HCT116 (cell line): Measurements from ENCODE around the gene SORL1-AS1.
A peak's percentile ranks its signal among the peaks of the same experiment; 100 is the strongest.

Experiments used
- ATAC-seq: fragments of 200-7000 bp; cut with Tn5 transposase; 2 replicates; pipeline ENCODE4 v1.9.1; 2020; ENCODE audit warnings: mild to moderate bottlenecking, moderate library complexity
- BruUV-seq: library from RNA; stranded (reverse); fragments of 400-500 nt; replicated peaks from 2 replicates; lab custom pipeline; 2021; lab: Mats Ljungman, UMichigan
- CTCF ChIA-PET: fragments of 300-600 bp; sonication (Branson Sonifier 250); formaldehyde crosslinking; loops from one replicate; lab custom pipeline; 2021; ENCODE audit warnings: antibody characterized with exemption; lab: Charles Lee
- POLR2A ChIA-PET: fragments of 300-600, 350-600 bp; sonication (Branson Sonifier 250); formaldehyde crosslinking; loops from one replicate; lab custom pipeline; 2021; ENCODE audit warnings: antibody characterized with exemption; lab: Charles Lee
- RAD21 ChIA-PET, 2 experiments: fragments of 300-600 bp; sonication (Branson Sonifier 250); formaldehyde crosslinking; loops; one replicate each; lab custom pipeline; 2023; ENCODE audit warnings: low total read pairs in 2 of 2; ENCODE audit not compliant: uncharacterized antibody in 2 of 2, unreplicated experiment in 2 of 2, low non-redundant PET in 1 of 2; lab: Charles Lee
- DNase-seq: peaks from one replicate; pipeline ENCODE4 v3.0.0-alpha.2; 2010; ENCODE audit warnings: low read depth, low spot score
- H2AFZ ChIP-seq: fragments of 200-600 bp; shearing (Covaris generic), sonication (generic); 2 replicates; pipeline ENCODE4 v1.6.1; 2017; ENCODE audit warnings: low read depth, mixed run types, mixed read lengths, antibody characterized with exemption, low read length; ENCODE audit not compliant: poor library complexity, severe bottlenecking
- H3K27ac ChIP-seq: 2 replicates; pipeline ENCODE4 v1.5.1; 2012; ENCODE audit warnings: low read depth, low read length
- H3K27me3 ChIP-seq: fragments of 200-600 bp; sonication (generic); 2 replicates; pipeline ENCODE4 v1.6.1; 2016; ENCODE audit warnings: mixed run types, low read length, mixed read lengths; ENCODE audit not compliant: insufficient read depth
- H3K36me3 ChIP-seq, 2 experiments: fragments of 200-500 bp in 1 of 2; fragments of 200-600 bp in 1 of 2; sonication (Bioruptor generic) in 1 of 2; sonication (generic) in 1 of 2; 2 replicates each; pipeline versions ENCODE4 v1.5.1 to v1.6.1; 2014 to 2016; ENCODE audit warnings: low read length in 2 of 2, inconsistent platforms in 1 of 2, mixed read lengths in 1 of 2, mixed run types in 1 of 2; ENCODE audit not compliant: insufficient read depth in 2 of 2, control insufficient read depth in 1 of 2
- H3K4me1 ChIP-seq, 2 experiments: fragments of 200-600 bp in 1 of 2; sonication (generic) in 1 of 2; 2 replicates each; pipeline versions ENCODE4 v1.5.1 to v1.6.1; 2012 to 2017; ENCODE audit warnings: low read length in 2 of 2, inconsistent platforms in 1 of 2, mild to moderate bottlenecking in 1 of 2, mixed read lengths in 1 of 2, mixed run types in 1 of 2, moderate library complexity in 1 of 2; ENCODE audit not compliant: insufficient read depth in 2 of 2, control insufficient read depth in 1 of 2
- H3K4me2 ChIP-seq: fragments of 200-600 bp; sonication (generic); 2 replicates; pipeline ENCODE4 v1.6.1; 2017; ENCODE audit warnings: mixed run types, low read length, mixed read lengths
- H3K4me3 ChIP-seq, 2 experiments: fragments of 200-600 bp in 1 of 2; sonication (generic) in 1 of 2; replicated peaks in 1 of 2; 2 replicates each; pipeline ENCODE4 v1.5.1; 2011 to 2016; ENCODE audit warnings: low read length in 2 of 2, control low read depth in 1 of 2, low read depth in 1 of 2, mild to moderate bottlenecking in 1 of 2, mixed read lengths in 1 of 2, mixed run types in 1 of 2
- H3K79me2 ChIP-seq: fragments of 200-600 bp; sonication (generic); 2 replicates; pipeline ENCODE4 v1.6.1; 2017; ENCODE audit warnings: mild to moderate bottlenecking, mixed run types, low read length, moderate library complexity, mixed read lengths; ENCODE audit not compliant: insufficient read depth
- H3K9ac ChIP-seq: fragments of 200-600 bp; sonication (generic); 2 replicates; pipeline ENCODE4 v1.6.1; 2016; ENCODE audit warnings: low read length, mixed read lengths
- H3K9me2 ChIP-seq: fragments of 200-600 bp; sonication (generic), shearing (Covaris generic); 2 replicates; pipeline ENCODE4 v1.6.1; 2017; ENCODE audit warnings: mixed run types, mild to moderate bottlenecking, moderate library complexity; ENCODE audit not compliant: insufficient read depth
- H3K9me3 ChIP-seq, 2 experiments: fragments of 200-500 bp in 1 of 2; fragments of 200-600 bp in 1 of 2; sonication (Bioruptor generic) in 1 of 2; sonication (generic) in 1 of 2; 2 replicates each; pipeline ENCODE4 v1.6.1; 2014 to 2017; ENCODE audit warnings: low read length in 2 of 2, mixed read lengths in 2 of 2, inconsistent platforms in 1 of 2, low read depth in 1 of 2, mild to moderate bottlenecking in 1 of 2, mixed run types in 1 of 2, moderate library complexity in 1 of 2; ENCODE audit not compliant: control insufficient read depth in 1 of 2, insufficient read depth in 1 of 2
- H4K20me1 ChIP-seq: fragments of 200-600 bp; sonication (generic), shearing (Covaris generic); 2 replicates; pipeline ENCODE4 v1.6.1; 2017; ENCODE audit warnings: mixed run types, mild to moderate bottlenecking, moderate library complexity; ENCODE audit not compliant: insufficient read depth
- CBX3 ChIP-seq: IDR thresholded peaks from 2 replicates; pipeline ENCODE4 v1.6.1; 2012; ENCODE audit warnings: low read depth
- CEBPB ChIP-seq: IDR thresholded peaks from 2 replicates; pipeline ENCODE4 v1.6.1; 2012; ENCODE audit warnings: low read depth
- CTCF ChIP-seq, 3 experiments: fragments of 200-600 bp in 1 of 3; sonication (generic) in 1 of 3; IDR thresholded peaks in 2 of 3; conservative IDR thresholded peaks in 1 of 3; 2 replicates each; pipeline ENCODE4 v1.5.1; 2012 to 2017; ENCODE audit warnings: low read depth in 2 of 3, low read length in 2 of 3, antibody characterized with exemption in 1 of 3, borderline replicate concordance in 1 of 3, control low read depth in 1 of 3, mild to moderate bottlenecking in 1 of 3, mixed read lengths in 1 of 3, mixed run types in 1 of 3, moderate library complexity in 1 of 3; ENCODE audit not compliant: insufficient read depth in 1 of 3
- ELF1 ChIP-seq: IDR thresholded peaks from 2 replicates; pipeline ENCODE4 v1.6.1; 2012; ENCODE audit warnings: low read depth, borderline replicate concordance
- EZH2phosphoT487 ChIP-seq: fragments of 200-600 bp; IDR thresholded peaks from 2 replicates; pipeline ENCODE4 v1.6.1; 2018; ENCODE audit warnings: antibody characterized with exemption, borderline replicate concordance
- JUND ChIP-seq: IDR thresholded peaks from 2 replicates; pipeline ENCODE4 v1.6.1; 2012
- POLR2A ChIP-seq: IDR thresholded peaks from 2 replicates; pipeline ENCODE4 v1.7.0; 2011; ENCODE audit warnings: borderline replicate concordance; ENCODE audit not compliant: insufficient read depth, insufficient read length; ENCODE audit errors: extremely low read depth
- POLR2AphosphoS5 ChIP-seq: IDR thresholded peaks from 2 replicates; pipeline ENCODE4 v1.6.1; 2011; ENCODE audit warnings: mild to moderate bottlenecking, low read depth, low read length, moderate library complexity
- REST ChIP-seq: IDR thresholded peaks from 2 replicates; pipeline ENCODE4 v1.6.1; 2012; ENCODE audit warnings: low read depth
- SP1 ChIP-seq: IDR thresholded peaks from 2 replicates; pipeline ENCODE4 v1.6.1; 2012; ENCODE audit warnings: low read depth
- TCF7L2 ChIP-seq: IDR thresholded peaks from 2 replicates; pipeline ENCODE4 v1.7.0; 2011; ENCODE audit warnings: borderline replicate concordance, inconsistent platforms; ENCODE audit not compliant: insufficient read depth, insufficient read length; ENCODE audit errors: extremely low read depth
- YY1 ChIP-seq: IDR thresholded peaks from 2 replicates; pipeline ENCODE4 v1.6.1; 2011; ENCODE audit warnings: low read length, low read depth, moderate library complexity, mild to moderate bottlenecking; ENCODE audit not compliant: insufficient replicate concordance; ENCODE audit errors: extremely low read depth
- ZFX ChIP-seq: fragments of 450-650 bp; IDR thresholded peaks from 2 replicates; pipeline ENCODE4 v1.6.1; 2017
- intact Hi-C: fragments of 100-400 bp; cut with micrococcal nuclease; formaldehyde crosslinking; loops from 2 replicates; pipeline ENCODE4 v1.10.0; 2022
- TF ChIP-seq, protein P1 (sequence below): IDR thresholded peaks from 2 replicates; pipeline ENCODE4 v1.6.1; 2012

Gene SORL1-AS1

GRCh38 chr11:121467471-121467870 is 14.7 kb upstream of the SORL1-AS1 start:
- peaks cover 48 to 56% of the 10 kb centered on the region in 2 experiments for H3K4me1 ChIP-seq
- no peaks in the 10 kb centered on the region for H3K9me3 ChIP-seq
- H4K20me1 ChIP-seq = no peaks in the 10 kb centered on the region
- ATAC-seq (no peak), DNase-seq (no peak)
- no peaks in the 10 kb centered on the region for H3K27me3 ChIP-seq
- POLR2A ChIA-PET = interaction anchor here (0.7 to 2.0 kb wide), 4 partner anchors 11 to 24 kb away, joined by 3 to 8 read pairs (median 4); partner anchors contain the start of gene SORL1-AS1
- peak overlapping the region; percentile 31 to 51 for H3K4me3 ChIP-seq
- RAD21 ChIA-PET = no interaction called here
- peak overlapping the region; percentile 66 for H3K4me2 ChIP-seq
- H3K9me2 ChIP-seq = no peaks in the 10 kb centered on the region
- BruUV-seq = no TSS peak
- H3K79me2 ChIP-seq = no peaks in the 10 kb centered on the region
- intact Hi-C loops = no loop called here
- no peak overlapping the region for H2AFZ ChIP-seq
- peak overlapping the region; percentile 57 for H3K9ac ChIP-seq
- no peaks in the 10 kb centered on the region for H3K36me3 ChIP-seq
- H3K27ac ChIP-seq = peak overlapping the region; percentile 78
- CTCF ChIA-PET = no interaction called here
- TF ChIP-seq, protein P1, sequence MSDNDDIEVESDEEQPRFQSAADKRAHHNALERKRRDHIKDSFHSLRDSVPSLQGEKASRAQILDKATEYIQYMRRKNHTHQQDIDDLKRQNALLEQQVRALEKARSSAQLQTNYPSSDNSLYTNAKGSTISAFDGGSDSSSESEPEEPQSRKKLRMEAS = no peak
- no peak for TF ChIP-seq YY1
- TF ChIP-seq, all 23 proteins: peak for 0

GRCh38 chr11:121466063-121466794 is 13.5 kb upstream of the SORL1-AS1 start:
- Histone ChIP-seq H3K27ac (peak overlapping the region; percentile 78), H3K4me1 (peaks cover 52 to 61% of the 10 kb centered on the region in 2 experiments), H3K4me3 (peak overlapping the region; percentile 31 to 51), H3K79me2 (no peaks in the 10 kb centered on the region; the same call in 1 of the 2 replicates), H3K9me3 (no peaks in the 10 kb centered on the region), H2AFZ (no peak overlapping the region), H3K4me2 (peak overlapping the region; percentile 66), H3K9me2 (no peaks in the 10 kb centered on the region), H3K36me3 (no peaks in the 10 kb centered on the region), H4K20me1 (no peaks in the 10 kb centered on the region), H3K9ac (peak overlapping the region; percentile 57), H3K27me3 (no peaks in the 10 kb centered on the region)
- intact Hi-C loops = no loop called here
- CTCF ChIA-PET = no interaction called here
- no TSS peak for BruUV-seq
- POLR2A ChIA-PET = interaction anchor here (0.8 to 2.0 kb wide), 4 partner anchors 10 to 15 kb away, joined by 3 to 8 read pairs (median 5); partner anchors contain the start of gene SORL1-AS1
- ATAC-seq (peak; percentile 78), DNase-seq (peak; percentile 93)
- RAD21 ChIA-PET = no interaction called here
- TF ChIP-seq CBX3 (peak; percentile 83), EZH2phosphoT487 (no peak), JUND (peak; percentile 93), TCF7L2 (peak; percentile 73), CEBPB (no peak), REST (no peak), ELF1 (no peak), POLR2AphosphoS5 (peak; percentile 66), POLR2A (no peak), CTCF (IDR thresholded peaks at IDR 0.05 in 2 of 3, conservative IDR thresholded peaks at IDR 0.05 in 1 of 3; ENCODE audit: borderline replicate concordance in 1 of 3, insufficient read depth in 1 of 3, low read depth in 2 of 3, low read length in 2 of 3) (no peak), SP1 (peak; percentile 89), ZFX (no peak), YY1 (peak; percentile 41)
